GM21381 (cell line): ENCODE measurements around the gene FRMPD1.

Source experiments
- ATAC-seq: cut with Tn5 transposase; IDR thresholded peaks from one replicate; pipeline ENCODE4 v1.9.1; 2021; ENCODE audit warnings: mild to moderate bottlenecking, moderate library complexity; ENCODE audit not compliant: unreplicated experiment

FRMPD1 gene

GRCh38 chr9:37625758-37626147 lies 25.0 kb upstream of the FRMPD1 start:
- no peak for ATAC-seq

DNA sequence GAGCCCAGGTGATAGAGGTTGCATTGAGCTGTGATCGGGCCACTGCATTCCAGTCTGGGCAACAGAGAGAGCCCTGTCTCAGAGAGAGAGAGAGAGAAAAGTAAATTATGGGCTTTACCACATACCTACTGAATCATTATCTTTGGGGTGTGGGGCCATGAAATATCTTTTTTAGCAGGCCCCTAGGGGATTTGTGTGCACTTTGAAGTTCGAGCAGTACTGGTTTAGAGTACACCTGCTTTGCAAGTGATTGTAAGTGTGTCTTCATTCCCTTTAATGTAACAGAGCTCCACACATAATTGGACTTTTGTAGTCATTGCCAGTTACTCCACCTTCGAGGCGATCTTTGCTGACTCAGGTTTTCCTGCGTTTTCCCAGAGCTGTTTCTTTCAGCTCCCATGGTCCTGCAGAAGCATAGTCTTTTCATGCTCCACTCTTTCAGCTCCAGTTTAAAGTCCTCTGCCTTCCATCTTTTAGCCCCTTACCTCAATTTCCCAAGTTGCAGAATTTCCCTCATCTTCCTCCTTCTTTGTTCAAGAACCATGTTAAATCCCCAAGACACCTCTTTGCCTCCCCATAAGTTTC lies 24.0 kb upstream of the FRMPD1 start:
- no peak for ATAC-seq

DNA sequence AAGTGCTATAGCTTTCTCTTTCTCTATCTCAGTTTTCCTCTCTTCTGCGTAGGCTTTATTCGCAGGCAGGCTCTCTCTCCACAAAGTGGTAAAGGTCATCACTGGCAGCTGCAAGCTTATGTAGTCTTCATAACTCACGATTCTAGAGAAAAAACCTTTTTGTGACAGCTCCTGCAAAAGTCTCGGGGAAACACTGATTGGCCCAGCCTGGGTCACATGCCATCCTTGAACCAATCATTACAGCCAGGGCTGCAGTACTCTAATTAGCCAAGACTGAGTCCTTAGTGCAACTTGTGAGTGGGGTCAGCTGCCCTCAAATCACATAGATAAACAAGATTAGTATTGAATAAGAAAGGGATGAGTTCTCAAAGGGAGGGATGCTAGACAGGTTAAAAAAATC lies 18.3 kb upstream of the FRMPD1 start:
- ATAC-seq = no peak

GRCh38 chr9:37635808-37636207 lies 14.9 kb upstream of the FRMPD1 start:
- no peak for ATAC-seq

- ATAC-seq = no peak
These were observed 14.0 kb upstream of the FRMPD1 start for GRCh38 chr9:37636511-37637448.

GRCh38 chr9:37639109-37639762 lies 11.5 kb upstream of the FRMPD1 start:
- no peak for ATAC-seq

DNA sequence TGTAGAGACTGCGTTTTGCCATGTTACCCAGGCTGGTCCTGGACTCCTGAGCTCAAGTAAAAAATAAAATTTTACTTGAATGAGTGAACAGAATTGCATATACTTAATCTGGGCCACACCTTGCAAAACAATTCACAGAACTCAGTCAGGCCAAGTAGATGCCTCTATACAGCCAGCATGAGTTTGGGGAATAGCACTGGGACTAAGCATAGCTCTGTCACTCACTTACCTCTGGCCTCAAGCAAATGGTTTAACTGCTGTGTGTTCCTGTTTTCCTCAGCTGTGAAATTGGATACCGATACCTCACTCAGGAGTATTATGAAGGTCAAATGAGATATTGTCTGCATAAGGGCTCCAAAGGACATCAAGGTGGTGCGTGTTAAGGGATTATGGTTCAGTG lies 10.9 kb upstream of the FRMPD1 start:
- no peak for ATAC-seq

DNA sequence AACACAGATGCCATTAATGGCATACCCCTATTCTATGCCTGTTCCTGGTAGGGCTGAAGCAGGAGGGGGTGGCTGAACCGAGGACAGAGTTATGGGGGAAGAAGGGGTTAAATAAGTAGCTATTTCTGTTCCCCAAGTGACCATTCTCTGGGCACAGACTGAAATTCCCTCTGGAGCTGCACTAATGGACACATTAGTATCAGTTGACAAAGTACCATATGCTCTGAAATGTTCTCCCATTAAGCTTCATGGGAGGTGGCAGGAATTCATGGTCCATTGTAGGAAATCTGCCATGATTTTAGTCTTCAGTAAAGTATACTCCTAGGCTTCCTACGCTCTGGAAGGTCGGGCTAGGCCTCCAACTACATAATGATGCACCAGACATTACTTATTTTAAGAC lies 10.5 kb upstream of the FRMPD1 start:
- ATAC-seq = no peak

DNA sequence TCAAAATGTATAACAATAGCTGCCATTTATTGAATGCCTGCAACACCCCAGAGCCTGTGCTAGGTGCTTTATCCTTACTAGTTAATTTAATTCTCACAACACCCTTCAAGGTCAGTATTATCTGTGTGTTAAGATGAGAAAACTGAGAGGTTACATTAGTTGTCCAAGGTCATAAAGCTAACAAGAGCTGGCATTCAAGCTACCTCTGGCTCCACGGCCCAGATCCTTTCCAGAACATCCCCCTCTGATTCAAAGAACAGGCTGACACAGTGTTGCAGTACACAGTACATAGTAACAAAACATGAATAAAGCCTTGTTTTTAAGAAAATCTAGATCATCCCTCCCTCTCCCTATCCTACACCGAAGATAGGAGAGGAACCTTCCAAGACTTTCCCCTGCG lies 9.4 kb upstream of the FRMPD1 start:
- no peak for ATAC-seq

- no peak for ATAC-seq
These were observed 7.5 kb upstream of the FRMPD1 start for GRCh38 chr9:37643214-37643613.

GRCh38 chr9:37645903-37646506 lies 4.7 kb upstream of the FRMPD1 start:
- ATAC-seq = no peak

GRCh38 chr9:37650299-37650872 lies 368 bp upstream of the FRMPD1 start:
- no peak for ATAC-seq

- no peak for ATAC-seq
These were observed 1.5 kb downstream of the FRMPD1 start for GRCh38 chr9:37652261-37652660.

DNA sequence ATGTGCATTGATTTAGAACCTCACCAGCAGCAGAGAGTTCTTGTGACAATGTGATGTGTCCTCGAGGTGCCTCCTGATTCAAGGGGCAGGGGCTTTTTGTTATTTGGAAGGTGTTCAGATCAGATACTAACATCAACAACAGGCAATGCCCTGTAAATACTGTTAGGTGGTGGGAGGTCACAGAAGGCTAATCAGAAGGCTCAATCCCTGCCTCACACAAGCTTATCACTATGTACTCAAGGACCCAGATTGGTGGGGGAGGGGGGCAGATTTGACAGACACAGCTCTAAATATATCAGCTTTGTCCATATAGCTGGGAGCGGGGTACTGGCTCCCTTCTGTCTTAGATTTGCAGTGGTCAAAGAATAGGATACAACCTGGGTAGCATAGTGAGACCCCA lies 2.6 kb downstream of the FRMPD1 start:
- ATAC-seq = no peak

- ATAC-seq = no peak
These were observed 6.2 kb downstream of the FRMPD1 start for GRCh38 chr9:37656936-37657335.

- ATAC-seq = no peak
These were observed 9.9 kb downstream of the FRMPD1 start for GRCh38 chr9:37660691-37661090.

DNA sequence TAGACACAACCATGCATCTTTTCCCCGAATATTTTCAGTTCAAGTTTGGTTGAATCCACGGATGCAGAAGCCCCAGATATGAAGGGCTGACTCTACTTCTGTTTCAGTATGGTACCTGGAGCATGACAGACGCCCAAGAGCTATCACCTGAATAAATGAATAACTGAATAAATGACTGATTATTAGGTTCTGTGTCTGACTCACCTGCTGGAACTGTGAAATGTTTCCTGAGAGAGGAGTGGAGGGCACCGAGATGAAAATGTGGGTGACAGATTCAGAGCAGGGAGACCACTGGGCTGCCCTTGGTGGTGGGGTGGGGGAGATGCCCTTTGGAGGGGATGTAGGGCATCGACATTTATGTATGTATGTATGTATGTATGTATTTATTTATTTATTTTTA lies 13.2 kb downstream of the FRMPD1 start:
- no peak for ATAC-seq

DNA sequence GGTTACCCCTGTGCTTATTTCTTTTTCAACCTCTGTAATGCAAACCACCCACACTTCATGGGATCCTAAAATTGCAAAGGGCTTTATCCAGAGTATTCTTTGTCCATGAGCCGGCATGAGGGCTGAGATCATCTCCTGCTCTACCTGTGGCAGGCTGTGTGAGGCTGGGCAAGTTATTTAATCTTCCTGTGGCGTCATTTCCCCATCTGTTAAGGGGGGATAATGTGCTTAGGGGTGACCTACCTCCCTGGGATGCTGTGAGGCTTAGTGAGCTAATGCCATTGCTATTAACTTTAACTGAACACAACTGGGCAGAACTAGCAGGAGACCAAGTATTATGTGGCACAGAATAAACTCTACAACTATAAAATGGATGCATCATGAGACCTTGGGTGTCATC lies 17.0 kb downstream of the FRMPD1 start:
- no peak for ATAC-seq

- no peak for ATAC-seq
These were observed 17.4 kb downstream of the FRMPD1 start for GRCh38 chr9:37668116-37668601.

GRCh38 chr9:37669232-37669631 lies 18.5 kb downstream of the FRMPD1 start:
- no peak for ATAC-seq

DNA sequence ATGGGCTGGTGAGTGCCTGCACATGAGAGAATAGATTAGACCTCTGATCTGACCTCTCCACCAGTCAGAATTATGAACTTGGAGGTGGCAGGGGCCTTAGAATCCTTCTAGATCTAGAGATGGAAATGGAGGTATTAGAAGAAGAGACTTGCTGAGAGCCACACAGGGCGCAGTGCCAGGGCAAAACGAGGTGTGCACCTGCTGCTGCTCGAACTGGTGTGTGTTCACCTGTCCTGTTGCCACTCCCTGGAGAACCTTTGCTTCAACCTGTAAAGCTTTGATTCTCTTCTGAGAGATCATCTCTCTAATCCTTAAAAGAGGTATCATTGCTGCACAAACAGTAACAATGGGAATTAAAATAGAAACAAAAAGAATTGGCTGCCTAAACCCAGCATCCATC lies 24.9 kb downstream of the FRMPD1 start:
- no peak for ATAC-seq
